ENCODE data around the gene GOLGA8Q.
"Not testable (repeated sequence)": the region's sequence is repeated elsewhere in the genome, so short reads cannot be mapped to it uniquely, and the experiment has no call there.

DNA sequence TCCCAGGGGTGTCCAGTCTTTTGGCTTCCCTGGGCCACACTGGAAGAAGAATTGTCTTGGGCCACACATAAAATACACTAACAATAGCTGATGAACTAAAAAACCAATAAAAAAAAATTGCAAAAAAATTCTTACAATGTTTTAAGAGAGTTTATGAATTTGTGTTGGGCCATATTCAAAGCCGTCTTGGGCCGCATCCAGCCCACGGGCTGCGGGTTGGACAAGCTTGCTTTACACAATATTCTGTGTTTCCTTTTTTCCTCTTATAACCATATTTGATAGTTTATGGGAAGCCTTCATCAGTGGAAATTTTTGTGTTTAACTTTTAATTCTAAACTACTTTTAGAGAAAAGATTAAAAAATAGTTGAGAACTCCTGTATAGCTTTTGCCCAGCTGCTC, 28.9 kb downstream of the GOLGA8Q start:
- not testable (repeated sequence) for TF ChIP-seq ZNF317 (CRISPR knock-in tag; IDR thresholded peaks at IDR 0.05; ENCODE audit: borderline replicate concordance, low read depth); ETV6 (CRISPR knock-in tag; IDR thresholded peaks at IDR 0.05); NFYB (CRISPR knock-in tag; conservative IDR thresholded peaks at IDR 0.05; ENCODE audit: low read depth)
- TF ChIP-seq, protein P1, sequence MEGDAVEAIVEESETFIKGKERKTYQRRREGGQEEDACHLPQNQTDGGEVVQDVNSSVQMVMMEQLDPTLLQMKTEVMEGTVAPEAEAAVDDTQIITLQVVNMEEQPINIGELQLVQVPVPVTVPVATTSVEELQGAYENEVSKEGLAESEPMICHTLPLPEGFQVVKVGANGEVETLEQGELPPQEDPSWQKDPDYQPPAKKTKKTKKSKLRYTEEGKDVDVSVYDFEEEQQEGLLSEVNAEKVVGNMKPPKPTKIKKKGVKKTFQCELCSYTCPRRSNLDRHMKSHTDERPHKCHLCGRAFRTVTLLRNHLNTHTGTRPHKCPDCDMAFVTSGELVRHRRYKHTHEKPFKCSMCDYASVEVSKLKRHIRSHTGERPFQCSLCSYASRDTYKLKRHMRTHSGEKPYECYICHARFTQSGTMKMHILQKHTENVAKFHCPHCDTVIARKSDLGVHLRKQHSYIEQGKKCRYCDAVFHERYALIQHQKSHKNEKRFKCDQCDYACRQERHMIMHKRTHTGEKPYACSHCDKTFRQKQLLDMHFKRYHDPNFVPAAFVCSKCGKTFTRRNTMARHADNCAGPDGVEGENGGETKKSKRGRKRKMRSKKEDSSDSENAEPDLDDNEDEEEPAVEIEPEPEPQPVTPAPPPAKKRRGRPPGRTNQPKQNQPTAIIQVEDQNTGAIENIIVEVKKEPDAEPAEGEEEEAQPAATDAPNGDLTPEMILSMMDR (IDR thresholded peaks at IDR 0.05): not testable (repeated sequence)
- TF ChIP-seq, protein P2, sequence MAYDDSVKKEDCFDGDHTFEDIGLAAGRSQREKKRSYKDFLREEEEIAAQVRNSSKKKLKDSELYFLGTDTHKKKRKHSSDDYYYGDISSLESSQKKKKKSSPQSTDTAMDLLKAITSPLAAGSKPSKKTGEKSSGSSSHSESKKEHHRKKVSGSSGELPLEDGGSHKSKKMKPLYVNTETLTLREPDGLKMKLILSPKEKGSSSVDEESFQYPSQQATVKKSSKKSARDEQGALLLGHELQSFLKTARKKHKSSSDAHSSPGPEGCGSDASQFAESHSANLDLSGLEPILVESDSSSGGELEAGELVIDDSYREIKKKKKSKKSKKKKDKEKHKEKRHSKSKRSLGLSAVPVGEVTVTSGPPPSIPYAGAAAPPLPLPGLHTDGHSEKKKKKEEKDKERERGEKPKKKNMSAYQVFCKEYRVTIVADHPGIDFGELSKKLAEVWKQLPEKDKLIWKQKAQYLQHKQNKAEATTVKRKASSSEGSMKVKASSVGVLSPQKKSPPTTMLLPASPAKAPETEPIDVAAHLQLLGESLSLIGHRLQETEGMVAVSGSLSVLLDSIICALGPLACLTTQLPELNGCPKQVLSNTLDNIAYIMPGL (CRISPR knock-in tag; IDR thresholded peaks at IDR 0.05): not testable (repeated sequence)

Measured in WTC11 (cell line).